ENCODE measurements around the gene HMCN2. TPM values are rescaled to one million over a fixed set of nuclear protein-coding genes. Genes with fewer than 3 reads are reported as not detected.
"Not testable (repeated sequence)": the region's sequence is repeated elsewhere in the genome, so short reads cannot be mapped to it uniquely, and the experiment has no call there.

Gene HMCN2
- total RNA-seq, 2 donors from 2014 or later: 20.1 to 30.6 TPM

DNA sequence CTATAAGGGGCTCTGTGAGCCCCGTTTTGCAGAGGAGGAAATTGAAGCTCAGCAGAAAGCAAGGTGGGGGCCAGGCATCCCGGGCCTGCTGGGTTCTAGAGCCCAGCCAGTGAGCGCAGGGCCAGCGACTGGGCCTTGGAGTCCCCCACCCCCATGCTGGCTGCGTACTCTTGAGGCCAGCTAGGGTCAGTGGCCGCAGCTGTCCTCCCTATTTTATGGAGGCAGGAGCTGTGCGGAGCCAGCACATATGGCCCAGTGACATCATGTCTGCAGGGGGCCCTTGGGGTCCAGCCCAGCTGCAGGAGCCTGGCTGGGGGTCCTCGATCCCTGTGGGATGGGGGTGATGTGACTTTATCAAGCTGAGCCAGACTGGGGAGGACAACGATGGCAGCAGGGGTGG is 71.3 kb downstream of the HMCN2 start:
- Histone ChIP-seq H3K36me3 (no peaks in the 10 kb centered on the region), H3K4me1 (no peaks in the 10 kb centered on the region), H3K27ac (no peak overlapping the region), H3K27me3 (no peaks in the 10 kb centered on the region), H3K4me3 (no peak overlapping the region), H3K9me3 (no peaks in the 10 kb centered on the region), H3K9ac (ENCODE audit: low read depth in 2 of 2, low read length in 2 of 2) (no peak overlapping the region)
- DNase-seq: no peak
- intact Hi-C loops (cut with DNase I): no loop called here
- TF ChIP-seq, protein P1, sequence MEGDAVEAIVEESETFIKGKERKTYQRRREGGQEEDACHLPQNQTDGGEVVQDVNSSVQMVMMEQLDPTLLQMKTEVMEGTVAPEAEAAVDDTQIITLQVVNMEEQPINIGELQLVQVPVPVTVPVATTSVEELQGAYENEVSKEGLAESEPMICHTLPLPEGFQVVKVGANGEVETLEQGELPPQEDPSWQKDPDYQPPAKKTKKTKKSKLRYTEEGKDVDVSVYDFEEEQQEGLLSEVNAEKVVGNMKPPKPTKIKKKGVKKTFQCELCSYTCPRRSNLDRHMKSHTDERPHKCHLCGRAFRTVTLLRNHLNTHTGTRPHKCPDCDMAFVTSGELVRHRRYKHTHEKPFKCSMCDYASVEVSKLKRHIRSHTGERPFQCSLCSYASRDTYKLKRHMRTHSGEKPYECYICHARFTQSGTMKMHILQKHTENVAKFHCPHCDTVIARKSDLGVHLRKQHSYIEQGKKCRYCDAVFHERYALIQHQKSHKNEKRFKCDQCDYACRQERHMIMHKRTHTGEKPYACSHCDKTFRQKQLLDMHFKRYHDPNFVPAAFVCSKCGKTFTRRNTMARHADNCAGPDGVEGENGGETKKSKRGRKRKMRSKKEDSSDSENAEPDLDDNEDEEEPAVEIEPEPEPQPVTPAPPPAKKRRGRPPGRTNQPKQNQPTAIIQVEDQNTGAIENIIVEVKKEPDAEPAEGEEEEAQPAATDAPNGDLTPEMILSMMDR (IDR thresholded peaks at IDR 0.05): no peak

DNA sequence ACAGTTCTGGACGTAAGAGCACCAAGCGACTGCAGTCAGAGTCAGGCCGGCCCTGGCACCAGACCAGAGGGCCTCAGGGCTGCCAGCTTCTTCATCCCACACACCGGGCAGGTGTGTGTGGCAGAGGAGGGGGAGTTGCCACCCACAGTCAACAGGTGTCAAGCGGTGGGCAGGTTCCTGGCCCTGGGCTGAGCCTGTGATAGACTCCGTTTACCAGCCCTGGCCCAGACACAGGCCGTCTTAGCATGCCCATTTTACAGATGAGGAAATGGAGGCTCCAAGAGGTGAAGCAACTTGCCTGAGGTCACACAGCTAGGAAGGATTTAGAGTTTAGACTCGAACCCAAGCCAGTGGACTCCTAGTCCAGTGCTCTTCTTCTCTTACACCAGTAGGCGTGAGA is 71.8 kb downstream of the HMCN2 start:
- H3K4me3 ChIP-seq: no peak overlapping the region
- intact Hi-C loops (cut with DNase I): no loop called here
- no peak overlapping the region for H3K9ac ChIP-seq (ENCODE audit: low read depth in 2 of 2, low read length in 2 of 2)
- no peak for DNase-seq
- H3K27me3 ChIP-seq: no peaks in the 10 kb centered on the region
- H3K27ac ChIP-seq: no peak overlapping the region
- H3K36me3 ChIP-seq: no peaks in the 10 kb centered on the region
- no peaks in the 10 kb centered on the region for H3K9me3 ChIP-seq
- H3K4me1 ChIP-seq: no peaks in the 10 kb centered on the region
- TF ChIP-seq, protein P1 (IDR thresholded peaks at IDR 0.05): no peak

DNA sequence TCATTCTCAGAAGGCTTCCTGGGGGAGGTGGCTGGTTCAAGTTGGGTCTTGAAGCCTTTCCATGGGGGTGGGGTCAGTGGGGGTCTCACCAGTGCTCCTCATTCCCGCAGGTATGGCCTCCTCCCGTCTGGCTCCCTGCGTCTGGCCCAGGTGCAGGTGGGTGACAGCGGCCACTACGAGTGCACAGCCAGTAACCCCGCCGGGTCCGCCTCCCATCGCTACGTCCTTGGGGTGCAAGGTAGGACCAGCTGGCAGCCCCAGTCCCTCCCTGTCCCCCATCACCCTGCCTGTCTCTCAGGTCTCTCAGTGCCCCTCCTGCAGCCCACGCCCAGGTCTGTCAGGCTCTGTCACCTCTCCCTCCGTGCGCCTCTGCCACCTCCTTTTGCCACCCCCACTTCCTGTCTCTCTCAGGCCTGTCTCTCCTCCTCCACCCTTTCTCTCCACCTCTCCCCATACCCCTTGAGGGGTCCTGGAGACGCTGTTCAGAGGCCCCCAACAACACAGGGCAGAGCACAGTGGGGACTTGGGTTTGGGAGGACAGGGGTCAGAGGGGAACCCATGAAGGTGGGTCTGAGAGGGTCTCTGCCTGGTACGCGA is 72.3 kb downstream of the HMCN2 start:
- Histone ChIP-seq H3K4me3 (no peak overlapping the region), H3K36me3 (no peaks in the 10 kb centered on the region), H3K9me3 (no peaks in the 10 kb centered on the region), H3K9ac (ENCODE audit: low read depth in 2 of 2, low read length in 2 of 2) (no peak overlapping the region), H3K4me1 (no peaks in the 10 kb centered on the region), H3K27me3 (no peaks in the 10 kb centered on the region), H3K27ac (no peak overlapping the region)
- intact Hi-C loops (cut with DNase I): no loop called here
- TF ChIP-seq, protein P1 (IDR thresholded peaks at IDR 0.05): no peak
- DNase-seq: no peak

DNA sequence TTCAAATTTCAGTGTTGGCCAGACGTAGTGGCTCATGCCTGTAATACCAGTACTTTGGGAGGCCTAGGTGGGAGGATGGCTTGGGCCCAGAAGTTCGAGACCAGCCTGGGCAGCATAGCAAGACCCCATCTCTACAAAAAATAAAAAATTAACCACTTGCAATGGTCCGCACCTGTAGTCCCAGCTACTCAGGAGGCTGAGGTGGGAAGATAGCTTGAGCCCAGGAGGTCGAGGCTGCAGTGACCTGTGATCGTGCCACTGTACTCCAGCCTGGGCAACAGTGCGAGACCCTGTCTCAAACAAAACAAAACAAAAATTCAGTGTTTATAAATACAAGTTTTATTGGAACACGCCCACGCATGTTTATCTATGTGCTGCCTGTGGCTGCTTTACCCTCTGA is 73.3 kb downstream of the HMCN2 start:
- H3K4me3 ChIP-seq; intact Hi-C loops (cut with DNase I); H3K27ac ChIP-seq; H3K4me1 ChIP-seq; DNase-seq; H3K27me3 ChIP-seq; H3K9me3 ChIP-seq; H3K9ac ChIP-seq (ENCODE audit: low read depth in 2 of 2, low read length in 2 of 2); H3K36me3 ChIP-seq: not testable (repeated sequence)

DNA sequence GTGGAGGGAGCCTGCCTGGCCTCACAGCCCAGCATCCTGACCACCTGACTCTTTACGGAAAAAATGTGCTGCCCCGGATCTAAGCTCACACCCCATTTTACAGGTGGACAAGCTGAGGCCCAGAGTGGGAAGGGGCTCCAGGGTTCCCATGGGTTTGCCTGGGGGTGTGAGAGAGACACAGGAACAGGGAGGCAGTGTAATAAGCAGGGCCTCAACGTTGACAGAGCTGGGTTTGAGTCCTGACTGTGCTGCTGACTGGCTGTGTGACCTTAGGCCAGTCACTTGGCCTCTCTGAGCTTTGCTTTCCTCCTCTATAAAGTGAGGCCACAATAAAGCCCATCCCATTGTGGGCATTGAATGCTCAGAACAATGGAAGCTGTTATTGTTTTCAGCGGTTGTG is 73.7 kb downstream of the HMCN2 start:
- TF ChIP-seq, protein P1 (IDR thresholded peaks at IDR 0.05): no peak
- DNase-seq: no peak
- intact Hi-C loops (cut with DNase I): no loop called here
- no peak overlapping the region for H3K27ac ChIP-seq
- H3K4me3 ChIP-seq: no peak overlapping the region
- no peaks in the 10 kb centered on the region for H3K9me3 ChIP-seq
- H3K27me3 ChIP-seq: no peaks in the 10 kb centered on the region
- no peaks in the 10 kb centered on the region for H3K4me1 ChIP-seq
- H3K9ac ChIP-seq (ENCODE audit: low read depth in 2 of 2, low read length in 2 of 2): no peak overlapping the region
- no peaks in the 10 kb centered on the region for H3K36me3 ChIP-seq

DNA sequence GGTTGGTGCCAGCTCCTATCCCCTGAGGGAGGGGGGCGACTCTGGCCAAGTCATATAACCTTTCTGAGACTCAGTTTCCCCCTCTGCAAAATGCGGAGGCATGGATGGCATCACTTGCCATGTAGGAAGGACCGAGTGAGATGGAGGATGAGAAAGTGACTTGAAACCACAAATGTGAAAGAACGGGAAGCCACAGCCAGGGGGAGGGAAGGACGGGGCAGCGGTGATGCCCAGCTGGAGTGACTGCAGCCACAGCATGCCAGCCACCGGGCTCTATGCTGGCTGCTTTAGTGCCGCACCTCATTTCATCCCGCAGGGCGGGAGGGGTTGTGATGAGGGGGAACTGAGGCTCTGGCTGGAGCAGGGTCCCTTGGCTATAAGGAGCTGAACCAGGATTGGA is 74.5 kb downstream of the HMCN2 start:
- no peak for DNase-seq
- TF ChIP-seq, protein P1 (IDR thresholded peaks at IDR 0.05): no peak
- Histone ChIP-seq H3K4me1 (no peaks in the 10 kb centered on the region), H3K4me3 (no peak overlapping the region), H3K36me3 (no peaks in the 10 kb centered on the region), H3K27ac (no peak overlapping the region), H3K9me3 (no peaks in the 10 kb centered on the region), H3K27me3 (no peaks in the 10 kb centered on the region), H3K9ac (ENCODE audit: low read depth in 2 of 2, low read length in 2 of 2) (no peak overlapping the region)
- intact Hi-C loops (cut with DNase I): loop anchor here (10.0 kb wide), 2 partner anchors 95 to 235 kb away; no protein-coding TSS in a partner anchor

DNA sequence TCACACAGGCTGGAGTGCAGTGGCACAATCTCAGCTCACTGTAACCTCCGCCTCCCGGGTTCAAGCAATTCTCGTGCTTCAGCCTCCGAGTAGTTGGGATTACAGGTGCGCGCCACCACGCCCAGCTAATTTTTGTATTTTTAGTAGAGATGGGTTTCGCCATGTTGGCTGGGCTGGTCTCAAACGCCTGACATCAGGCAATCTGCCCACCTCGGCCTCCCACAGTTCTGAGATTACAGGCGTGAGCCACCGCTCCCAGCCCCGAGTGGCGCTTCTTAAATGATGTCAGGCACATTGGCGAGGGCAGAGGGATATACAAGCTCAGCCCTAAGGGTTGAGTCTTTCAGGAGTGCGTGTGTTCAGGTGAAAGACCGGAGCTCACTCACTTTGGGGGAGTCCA is 75.0 kb downstream of the HMCN2 start:
- H3K4me3 ChIP-seq; H3K9me3 ChIP-seq; H3K36me3 ChIP-seq; H3K27ac ChIP-seq; H3K27me3 ChIP-seq; H3K4me1 ChIP-seq; DNase-seq; H3K9ac ChIP-seq (ENCODE audit: low read depth in 2 of 2, low read length in 2 of 2): not testable (repeated sequence)
- intact Hi-C loops (cut with DNase I): loop anchor here (10.0 kb wide), 2 partner anchors 96 to 236 kb away; no protein-coding TSS in a partner anchor
